ELF-1 (cell line): ENCODE results near the gene KCTD19.

Experiments
- DNase-seq: peaks from one replicate; pipeline ENCODE4 v3.0.0-alpha.2; 2016; ENCODE audit warnings: low read depth, low spot score

The KCTD19 gene

DNA sequence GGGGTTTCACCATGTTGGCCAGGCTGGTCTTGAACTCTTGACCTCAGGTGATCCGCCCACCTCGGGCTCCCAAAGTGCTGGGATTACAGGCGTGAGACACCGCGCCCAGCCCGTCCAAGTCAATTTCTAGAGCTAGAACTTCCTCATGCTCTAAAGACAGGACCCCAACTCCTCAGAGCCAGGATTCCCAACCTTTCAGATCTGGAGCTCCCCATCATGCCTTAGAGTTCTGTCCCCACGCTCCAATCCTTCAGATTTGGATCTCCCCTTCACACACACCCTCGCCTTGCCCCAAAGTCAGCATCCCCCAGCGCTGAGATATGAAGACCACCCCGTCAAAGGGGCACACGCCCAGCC lies 448 bp downstream of the KCTD19 start:
- DNase-seq, result no peak

DNA sequence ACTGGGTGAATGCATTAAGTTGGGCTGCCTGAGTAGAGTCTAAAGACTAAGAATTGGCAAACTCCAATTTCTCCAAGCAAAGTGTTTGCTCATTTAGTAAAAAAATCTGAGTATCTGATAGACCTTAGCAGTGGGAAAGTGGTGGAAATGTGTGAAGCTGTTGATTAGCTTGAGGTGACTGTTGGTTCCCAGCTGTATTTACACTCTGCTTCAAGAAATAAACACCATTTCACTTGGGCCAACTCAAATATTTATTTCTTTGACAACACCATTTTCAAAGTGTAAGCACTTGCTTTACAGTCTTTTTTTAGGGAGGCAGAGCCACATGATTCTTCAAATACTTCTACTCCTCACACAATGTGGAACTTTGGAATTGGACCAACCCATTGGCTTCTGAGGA lies 8.7 kb downstream of the KCTD19 start:
- DNase-seq, result no peak

DNA sequence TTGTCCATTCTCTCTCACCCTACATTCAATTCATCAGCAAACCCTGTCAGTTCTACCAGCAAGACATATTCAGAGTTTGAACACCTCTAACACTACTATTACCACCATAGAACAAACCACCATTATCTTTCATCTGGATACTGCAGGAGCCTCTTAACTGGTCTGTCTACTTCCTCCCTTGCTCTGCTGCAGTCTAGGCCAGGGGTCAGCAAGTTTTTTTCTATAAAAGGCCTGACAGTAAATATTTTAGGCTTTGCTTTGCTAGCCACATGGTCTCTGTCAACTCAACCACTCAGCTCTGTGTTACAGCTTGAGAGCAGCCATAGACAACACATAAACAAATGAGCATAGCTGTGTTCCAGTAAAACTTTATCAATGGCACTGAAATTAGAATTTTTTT lies 13.8 kb downstream of the KCTD19 start:
- no peak for DNase-seq

DNA sequence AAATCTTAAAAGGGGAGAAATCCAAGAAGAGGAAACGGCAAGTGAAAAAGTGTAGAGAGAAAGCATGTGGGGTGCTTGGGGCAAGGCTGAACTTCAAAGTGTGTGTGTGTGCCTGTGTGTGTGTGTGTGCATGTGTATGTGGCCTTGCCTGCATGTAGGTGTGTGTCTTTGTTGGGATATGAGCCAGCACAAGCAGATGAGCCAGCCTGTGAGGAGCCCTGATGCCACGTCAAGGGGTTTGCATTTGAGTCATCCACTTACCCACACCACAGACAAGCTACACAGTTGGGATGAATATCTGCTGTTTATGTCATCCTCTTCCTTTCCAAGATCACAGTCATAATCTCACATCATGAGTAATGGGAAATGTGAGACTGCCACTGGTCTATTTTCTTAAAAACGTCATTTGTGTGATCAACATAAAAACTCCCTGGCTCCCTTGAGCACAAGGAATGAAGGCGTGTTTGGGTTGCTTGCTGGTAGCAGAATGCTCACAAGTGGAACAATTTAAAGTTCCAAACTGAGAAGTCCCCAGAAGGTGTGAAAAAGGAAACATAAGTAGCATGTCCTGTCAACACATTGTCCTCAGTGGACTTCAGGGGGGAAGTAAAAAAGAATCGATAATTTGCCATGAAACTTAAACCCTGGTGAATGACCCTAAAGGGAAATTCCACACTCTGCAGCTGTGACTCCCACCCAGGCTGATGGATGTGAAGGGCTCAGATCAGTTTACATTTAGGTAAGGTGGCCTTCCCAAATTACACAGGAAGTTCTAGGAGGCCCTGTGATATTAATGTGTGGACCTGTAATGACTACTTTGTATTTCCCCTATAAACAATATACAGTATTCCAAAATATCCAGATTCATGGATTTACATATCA lies 14.7 kb downstream of the KCTD19 start:
- DNase-seq, result no peak

DNA sequence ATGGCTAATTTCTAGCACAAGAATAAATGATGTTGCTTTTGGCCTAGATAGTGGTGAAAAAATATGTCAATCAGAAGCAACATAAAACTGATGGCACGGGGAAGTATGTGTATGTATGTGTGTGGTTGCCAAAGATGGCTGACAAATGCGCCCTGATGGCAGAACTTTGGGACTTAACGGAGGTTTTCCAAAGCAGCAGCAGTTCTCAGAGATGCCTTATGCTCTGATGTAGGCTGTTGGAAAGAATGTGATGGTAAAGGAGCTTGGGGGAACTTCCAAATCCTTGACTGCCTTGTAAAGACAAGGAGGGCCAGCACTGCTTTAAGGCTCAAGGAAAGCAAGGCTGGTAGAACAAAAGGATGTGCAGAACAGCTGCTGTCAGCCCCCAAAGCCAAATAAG lies 16.0 kb downstream of the KCTD19 start:
- DNase-seq, result no peak

DNA sequence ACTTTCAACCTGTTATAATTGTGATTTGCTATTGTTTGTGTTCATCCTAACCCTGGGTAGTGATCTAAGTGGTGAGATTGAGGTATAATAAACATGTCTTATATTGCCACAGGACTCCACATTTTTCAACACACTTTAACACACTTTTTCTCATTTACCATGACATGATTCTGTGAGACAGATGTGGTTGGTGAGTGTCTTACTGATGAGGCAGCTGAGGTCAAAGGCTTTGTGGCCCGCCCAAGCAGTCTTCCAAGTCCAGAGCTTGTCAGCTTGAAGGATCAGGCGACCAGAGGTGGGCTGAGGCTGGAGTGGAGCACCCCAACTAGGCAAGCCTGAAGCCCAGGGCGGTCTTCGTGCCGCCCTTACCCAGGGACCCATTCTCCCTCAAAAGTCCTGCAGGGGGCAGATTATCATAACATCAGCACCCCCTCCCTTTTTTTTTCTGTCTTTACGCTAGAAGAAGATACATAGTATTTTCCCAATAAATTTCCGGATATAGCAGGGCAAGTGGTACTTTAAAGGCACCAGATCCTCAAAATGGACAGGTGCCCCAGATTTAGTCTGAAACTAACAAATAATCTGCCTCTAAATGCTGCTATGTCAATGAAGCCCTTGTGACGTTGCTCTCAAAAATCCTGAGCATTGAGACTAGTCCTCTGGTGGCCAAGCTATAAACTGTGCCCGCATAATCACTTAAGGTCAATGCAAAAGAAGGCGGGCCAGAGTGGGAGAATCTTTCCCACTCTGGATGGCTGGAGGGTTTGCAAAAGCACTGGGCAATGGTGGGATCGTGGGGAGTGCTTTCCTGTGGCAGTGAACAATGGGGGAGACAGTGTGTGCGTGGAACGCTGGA lies 21.1 kb downstream of the KCTD19 start:
- no peak for DNase-seq

DNA sequence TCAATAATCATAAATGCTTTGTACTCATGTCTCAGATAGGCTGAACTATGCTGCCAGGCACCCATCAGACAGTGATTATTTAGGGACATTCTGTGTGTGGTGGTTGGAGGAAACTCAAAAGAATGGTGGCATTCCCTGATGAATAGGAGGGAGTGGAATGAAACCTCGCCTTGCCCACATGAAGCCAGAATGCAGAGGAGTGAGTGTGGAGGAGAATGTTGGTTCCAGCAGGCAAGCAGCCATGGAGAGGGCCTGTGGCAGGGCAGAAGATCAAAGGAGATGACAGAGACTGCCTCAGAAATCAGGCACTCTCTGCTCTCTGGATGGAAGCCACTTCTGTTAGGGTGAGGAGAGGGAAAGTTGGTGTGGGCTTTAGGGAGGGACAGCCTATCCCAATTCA lies 22.5 kb downstream of the KCTD19 start:
- DNase-seq, result no peak

DNA sequence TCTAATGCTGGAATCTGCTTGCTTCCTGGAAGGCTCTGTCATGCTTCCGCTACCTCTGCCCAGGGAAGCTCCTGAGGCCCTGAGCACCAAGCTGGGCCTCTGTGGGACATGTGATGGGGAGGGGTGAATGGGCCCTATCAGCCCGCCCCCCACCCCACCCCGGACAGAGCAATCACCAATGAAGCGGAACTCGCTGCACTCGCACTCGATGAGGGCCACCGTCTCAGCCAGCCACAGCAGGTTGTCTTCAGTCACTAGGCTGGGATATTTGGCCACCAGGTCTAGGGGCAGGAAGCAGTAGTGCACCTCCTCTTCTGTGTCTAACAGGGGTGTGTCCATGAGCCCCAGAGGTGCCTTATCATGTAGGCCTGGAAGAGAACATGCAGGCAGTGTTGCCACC lies 23.6 kb downstream of the KCTD19 start:
- peak; percentile 28 for DNase-seq

DNA sequence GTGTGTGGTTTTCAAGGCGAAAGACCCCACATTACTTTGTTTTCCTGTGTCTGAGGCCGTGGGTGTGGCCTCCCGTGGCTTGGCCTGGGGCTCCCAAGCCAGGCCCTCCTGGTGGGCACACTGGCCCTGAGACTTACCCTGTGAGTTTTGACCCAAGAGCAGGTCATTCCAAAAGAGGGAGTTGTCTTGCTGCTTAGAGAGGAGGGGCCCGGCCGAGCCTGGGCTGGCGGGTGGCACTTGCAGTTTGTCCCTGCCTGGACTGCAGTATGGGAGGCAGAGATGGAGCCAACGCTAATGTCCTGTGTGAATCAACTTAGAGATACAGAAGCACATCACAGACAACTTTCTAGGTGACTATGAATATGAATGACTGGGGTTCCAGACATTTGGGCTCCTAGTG lies 24.5 kb downstream of the KCTD19 start:
- no peak for DNase-seq

DNA sequence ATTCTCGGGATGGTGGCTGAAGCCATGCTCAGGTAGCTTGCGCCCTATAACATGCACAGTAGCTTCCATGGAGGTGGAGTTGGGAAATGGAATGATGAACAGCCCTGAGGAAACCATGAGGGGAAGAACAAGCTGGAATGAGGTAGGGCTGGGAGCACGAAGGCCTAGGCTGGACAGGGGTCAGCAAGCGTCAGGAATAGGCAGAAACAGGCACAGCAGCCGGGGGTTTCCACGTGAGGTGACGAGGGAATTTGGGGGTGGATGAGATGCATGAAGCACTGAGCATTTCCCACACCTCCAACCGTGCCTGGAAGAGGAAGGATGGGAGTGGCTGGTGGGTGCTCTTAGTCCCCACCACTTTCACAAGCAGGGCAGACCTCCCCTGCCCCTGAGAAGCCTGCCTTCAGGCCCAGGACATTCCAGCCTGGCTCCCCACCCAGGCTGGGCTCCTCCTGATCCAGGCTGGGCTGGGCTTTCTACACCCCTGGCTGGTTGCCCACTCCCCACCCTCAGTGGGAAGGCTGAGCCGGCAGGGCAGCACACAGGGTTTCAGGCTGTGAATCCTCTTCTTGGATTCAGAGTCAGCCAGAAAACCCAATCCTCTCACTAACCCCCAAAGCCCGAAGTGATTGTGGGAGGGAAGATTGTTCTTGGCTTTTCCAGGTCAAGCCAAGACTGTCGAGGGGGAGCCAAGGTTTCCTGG lies 25.3 kb downstream of the KCTD19 start:
- no peak for DNase-seq

DNA sequence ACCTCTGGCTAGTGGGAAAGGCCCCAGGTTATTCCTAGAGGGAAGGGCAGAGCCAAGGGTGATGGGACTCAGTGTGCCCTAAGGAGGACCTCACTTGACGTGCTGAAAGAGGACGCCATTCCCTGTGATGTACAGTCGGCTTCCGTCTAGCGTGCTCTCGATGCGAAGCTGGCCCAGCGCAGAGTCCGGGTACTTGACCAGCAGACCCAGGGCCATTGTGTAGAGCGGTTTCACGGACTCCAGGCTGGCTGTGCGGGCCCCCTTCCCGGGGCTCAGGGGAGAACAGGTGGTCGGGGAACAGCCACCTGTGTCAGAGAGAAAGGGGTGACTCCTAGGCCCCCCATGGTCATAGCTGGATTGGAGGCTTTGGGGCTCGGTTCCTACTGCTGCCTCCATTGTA lies 27.3 kb downstream of the KCTD19 start:
- no peak for DNase-seq

DNA sequence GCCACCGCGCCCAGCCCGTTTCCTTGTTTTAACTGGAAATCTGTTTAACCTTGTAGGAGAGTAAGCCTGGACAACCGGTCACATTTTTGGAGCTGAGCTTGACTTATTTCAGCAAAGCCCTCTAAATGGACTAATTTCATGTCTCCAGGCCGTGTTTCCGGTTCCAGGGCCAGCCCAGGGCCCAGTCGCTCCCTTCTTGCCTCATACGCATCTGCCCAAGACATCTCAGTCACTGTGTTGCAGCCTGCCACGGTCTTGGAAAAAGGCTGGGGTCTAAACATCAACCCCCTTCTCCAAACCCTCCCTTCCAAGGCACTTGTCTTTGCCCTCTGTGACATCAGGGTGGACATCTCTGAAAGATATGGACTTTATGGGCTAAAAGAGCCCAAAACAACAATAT lies 28.3 kb downstream of the KCTD19 start:
- no peak for DNase-seq

DNA sequence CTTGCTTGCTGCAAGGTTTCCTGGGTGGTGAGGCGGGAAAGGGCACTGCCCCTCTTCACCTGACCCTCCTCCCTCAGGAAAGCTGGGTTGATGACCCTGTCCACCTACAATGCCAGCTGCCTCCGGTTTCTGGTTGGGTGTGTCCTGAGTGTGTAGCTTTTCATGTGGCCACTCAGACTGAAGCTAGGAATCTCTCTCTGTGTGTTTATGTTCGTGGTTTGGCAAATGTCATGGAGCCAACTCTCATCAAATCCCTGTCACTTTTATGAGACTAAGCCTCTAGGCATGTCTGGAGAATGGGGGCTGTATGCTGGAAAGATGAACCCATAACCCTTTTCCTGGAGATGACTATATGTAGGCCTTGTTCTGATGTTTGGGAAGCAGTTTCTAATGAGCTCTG lies 30.1 kb downstream of the KCTD19 start:
- no peak for DNase-seq

DNA sequence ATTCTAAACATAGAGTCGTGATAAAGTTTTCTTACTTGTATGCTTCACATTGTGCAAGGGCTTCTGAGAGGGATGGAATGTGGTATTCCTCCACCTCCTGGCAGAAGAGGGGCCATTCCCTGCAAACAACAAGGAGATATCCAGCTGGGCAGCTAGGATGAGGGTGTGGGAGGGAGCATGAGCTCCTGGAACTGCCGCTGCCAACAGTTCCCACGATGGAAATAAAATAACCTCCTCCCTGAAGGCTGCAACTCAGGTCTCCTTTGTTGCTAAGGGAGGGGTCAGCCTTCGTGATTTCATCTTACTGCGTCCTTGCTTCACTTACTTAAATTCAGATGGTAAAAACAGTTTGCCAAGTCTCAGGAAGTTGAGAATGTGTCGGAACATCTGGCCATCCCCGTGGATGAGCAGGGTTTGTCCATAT lies 31.6 kb downstream of the KCTD19 start:
- no peak for DNase-seq

DNA sequence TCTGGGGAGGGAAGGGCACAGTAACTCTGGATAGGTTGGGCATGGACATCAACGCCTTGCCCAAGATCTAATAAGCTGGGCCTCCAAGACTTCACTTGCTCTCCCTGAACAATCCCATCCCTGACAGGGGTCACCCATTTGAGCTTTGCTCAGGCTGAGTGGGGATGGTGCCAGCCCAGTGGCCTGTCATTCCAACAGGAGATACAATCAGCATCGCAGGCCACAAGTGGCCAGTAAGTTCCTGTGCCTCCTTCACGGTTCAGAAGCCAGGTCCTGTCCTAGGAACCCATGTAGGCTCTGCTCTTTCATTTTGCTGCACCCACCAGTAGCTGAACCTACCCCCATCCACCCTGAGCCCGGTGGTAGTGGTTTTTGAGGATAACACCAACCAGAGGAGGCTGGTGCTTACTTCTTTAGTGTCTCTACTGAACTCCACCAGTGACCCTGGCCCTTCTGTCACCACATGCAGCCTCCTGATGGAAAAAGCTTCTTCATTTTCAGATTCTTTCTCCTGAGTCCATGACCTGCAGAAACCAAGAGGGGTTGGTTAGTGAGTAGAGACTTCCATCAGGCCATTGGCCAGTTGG lies 32.3 kb downstream of the KCTD19 start:
- DNase-seq, result no peak

DNA sequence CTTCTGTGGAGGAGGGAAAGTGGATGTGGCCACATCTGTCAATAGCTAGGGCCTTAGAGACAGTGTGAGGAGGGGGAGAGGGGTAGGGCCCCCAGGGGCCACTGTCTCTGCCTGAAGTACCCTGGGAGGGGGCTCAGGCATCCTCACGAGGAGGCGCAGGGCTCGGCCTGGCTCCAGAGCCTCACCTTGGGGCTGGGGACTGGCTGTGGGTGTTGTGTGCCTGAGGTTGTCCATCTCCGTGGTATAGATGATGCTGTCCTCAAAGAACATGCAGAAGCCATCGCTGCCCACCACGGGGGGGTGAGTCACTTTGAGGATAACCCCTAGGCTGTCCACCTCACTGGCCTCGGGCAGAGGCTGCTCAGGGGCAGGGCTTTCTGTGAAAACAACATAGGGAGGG lies 35.1 kb downstream of the KCTD19 start:
- DNase-seq, result no peak

DNA sequence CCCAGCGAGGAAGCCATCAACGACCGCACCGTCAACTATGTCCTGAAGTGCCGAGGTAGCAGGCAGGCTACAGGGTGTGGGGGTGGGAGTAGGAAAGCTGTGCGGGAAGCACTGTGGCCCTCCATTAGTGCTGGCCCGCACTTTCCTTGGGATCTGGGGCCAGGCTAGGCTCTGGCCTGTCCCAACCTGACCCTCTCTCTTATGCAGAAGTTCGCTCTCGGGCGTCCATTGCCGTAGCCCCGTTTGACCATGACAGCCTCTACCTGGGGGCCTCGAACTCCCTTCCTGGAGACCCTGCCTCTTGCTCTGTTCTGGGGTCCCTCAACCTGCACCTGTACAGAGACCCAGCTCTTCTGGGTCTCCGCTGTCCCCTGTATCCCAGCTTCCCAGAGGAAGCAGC lies 38.6 kb downstream of the KCTD19 start:
- no peak for DNase-seq

DNA sequence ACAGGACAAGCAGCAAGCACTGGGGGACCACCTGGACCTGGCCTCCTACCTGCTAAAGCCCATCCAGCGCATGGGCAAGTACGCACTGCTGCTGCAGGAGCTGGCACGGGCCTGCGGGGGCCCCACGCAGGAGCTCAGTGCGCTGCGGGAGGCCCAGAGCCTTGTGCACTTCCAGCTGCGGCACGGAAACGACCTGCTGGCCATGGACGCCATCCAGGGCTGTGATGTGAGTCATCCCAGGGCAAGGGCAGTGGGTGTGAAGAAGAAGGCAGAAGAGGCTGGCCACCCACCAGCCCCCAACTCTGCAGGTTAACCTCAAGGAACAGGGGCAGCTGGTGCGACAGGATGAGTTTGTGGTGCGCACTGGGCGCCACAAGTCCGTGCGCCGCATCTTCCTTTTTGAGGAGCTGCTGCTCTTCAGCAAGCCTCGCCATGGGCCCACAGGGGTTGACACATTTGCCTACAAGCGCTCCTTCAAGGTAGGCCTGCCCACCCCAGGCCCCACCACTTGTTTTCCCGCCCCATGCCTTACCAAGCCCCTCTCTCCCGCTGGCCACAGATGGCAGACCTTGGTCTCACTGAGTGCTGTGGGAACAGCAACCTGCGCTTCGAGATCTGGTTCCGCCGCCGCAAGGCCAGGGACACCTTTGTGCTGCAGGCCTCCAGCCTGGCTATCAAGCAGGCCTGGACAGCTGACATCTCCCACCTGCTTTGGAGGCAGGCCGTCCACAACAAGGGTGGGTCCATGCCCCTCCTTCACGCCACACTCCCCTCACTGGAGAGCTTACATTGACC lies 39.9 kb downstream of the KCTD19 start:
- DNase-seq, result no peak

DNA sequence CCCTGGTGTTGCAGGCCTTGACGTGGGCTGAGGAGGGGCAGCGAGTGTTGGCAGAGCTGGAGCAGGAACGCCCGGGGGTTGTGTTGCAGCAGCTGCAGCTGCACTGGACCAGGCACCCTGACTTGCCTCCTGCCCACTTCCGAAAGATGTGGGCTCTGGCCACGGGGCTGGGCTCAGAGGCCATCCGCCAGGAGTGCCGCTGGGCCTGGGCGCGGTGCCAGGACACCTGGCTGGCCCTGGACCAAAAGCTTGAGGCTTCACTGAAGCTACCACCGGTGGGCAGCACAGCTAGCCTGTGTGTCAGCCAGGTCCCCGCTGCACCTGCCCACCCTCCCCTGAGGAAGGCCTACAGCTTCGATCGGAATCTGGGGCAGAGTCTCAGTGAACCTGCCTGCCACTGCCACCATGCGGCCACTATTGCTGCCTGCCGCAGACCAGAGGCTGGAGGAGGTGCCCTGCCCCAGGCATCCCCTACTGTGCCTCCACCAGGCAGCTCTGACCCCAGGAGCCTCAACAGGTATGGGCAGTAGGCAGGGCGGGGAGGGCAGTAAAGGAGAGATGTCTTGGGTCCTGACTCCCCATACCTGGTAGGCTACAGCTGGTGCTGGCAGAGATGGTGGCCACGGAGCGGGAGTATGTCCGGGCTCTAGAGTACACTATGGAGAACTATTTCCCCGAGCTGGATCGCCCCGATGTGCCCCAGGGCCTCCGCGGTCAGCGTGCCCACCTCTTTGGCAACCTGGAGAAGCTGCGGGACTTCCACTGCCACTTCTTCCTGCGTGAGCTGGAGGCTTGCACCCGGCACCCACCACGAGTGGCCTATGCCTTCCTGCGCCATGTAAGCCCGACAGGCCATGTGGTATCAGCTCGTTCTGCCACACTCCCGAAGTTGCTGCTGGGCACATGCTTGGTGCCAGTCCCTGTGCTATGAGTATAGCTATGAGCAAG lies 41.6 kb downstream of the KCTD19 start:
- DNase-seq, result peak; percentile 79
